Testis (tissue), 2 donors: ENCODE results near the gene LYRM7.

Experiments used
- POLR2A ChIP-seq: fragments of 450-650 bp; IDR thresholded peaks from one replicate; pipeline ENCODE4 v1.6.1; 2017; ENCODE audit warnings: antibody characterized with exemption, mild to moderate bottlenecking, moderate library complexity
- TF ChIP-seq, protein P1 (sequence below), 3 experiments: fragments of 450-650 bp in 2 of 3; fragments of 200-600 bp in 1 of 3; sonication (generic) in 1 of 3; IDR thresholded peaks; one replicate each; pipeline ENCODE4 v1.5.1; 2016 to 2019; ENCODE audit warnings: antibody characterized with exemption in 3 of 3, mild to moderate bottlenecking in 2 of 3, moderate library complexity in 1 of 3

DNA sequence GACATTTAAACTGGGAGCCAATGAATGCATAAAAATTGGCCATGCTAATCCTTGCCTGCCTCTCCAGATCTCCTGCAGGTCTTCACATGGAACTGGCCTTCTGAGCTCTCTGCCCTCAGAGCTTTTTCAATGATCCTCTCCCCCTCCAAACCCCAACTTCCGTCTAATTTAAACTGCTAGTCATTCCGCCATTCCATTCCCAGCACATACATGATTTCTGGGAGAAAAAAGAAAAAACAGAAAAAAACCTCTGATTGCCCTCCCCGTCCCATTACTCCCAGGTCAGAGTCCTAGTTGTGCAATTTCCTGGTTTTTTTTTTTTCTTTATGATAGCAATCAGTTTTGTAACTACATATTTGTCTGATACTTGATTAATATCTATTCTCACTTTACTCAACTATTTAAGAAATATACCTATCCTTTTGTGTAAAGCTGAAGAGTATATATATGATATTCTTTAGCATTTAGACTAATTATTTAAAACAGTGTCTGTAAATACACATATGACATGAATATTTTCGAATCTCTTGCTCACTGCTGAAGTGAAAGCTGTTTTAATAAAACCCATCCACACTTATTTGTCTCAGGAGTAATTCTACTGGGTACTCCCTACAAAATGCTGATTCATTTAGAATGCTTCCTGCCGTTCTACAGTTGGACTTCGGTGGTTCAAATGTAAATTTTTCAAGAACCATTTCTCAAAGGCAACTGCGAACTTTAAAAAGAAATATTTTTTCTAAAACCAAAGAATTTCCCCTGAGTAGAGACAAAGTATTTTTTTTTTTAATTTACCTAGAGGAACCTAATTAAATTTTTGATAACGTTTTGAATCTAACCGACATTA lies 7.2 kb upstream of the LYRM7 start:
- TF ChIP-seq POLR2A = no peak
- TF ChIP-seq, protein P1, sequence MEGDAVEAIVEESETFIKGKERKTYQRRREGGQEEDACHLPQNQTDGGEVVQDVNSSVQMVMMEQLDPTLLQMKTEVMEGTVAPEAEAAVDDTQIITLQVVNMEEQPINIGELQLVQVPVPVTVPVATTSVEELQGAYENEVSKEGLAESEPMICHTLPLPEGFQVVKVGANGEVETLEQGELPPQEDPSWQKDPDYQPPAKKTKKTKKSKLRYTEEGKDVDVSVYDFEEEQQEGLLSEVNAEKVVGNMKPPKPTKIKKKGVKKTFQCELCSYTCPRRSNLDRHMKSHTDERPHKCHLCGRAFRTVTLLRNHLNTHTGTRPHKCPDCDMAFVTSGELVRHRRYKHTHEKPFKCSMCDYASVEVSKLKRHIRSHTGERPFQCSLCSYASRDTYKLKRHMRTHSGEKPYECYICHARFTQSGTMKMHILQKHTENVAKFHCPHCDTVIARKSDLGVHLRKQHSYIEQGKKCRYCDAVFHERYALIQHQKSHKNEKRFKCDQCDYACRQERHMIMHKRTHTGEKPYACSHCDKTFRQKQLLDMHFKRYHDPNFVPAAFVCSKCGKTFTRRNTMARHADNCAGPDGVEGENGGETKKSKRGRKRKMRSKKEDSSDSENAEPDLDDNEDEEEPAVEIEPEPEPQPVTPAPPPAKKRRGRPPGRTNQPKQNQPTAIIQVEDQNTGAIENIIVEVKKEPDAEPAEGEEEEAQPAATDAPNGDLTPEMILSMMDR (IDR thresholded peaks at IDR 0.05) = no peak
